Panc1 (cell line): ENCODE results near the gene TRA2A. TPM values are rescaled to one million over a fixed set of nuclear protein-coding genes. Genes with fewer than 3 reads are reported as not detected.

Experiments used
- ATAC-seq: fragments of 200-7000 bp; cut with Tn5 transposase; 2 replicates; pipeline ENCODE4 v1.9.1; 2020; ENCODE audit warnings: mild to moderate bottlenecking, moderate library complexity
- BruUV-seq: library from RNA; stranded (reverse); fragments of 400-500 nt; replicated peaks from 2 replicates; lab custom pipeline; 2021; lab: Mats Ljungman, UMichigan
- CTCF ChIA-PET: fragments of 300-600 bp; sonication (Branson Sonifier 250); formaldehyde crosslinking; loops from one replicate; lab custom pipeline; 2022; ENCODE audit warnings: antibody characterized with exemption; lab: Charles Lee
- POLR2A ChIA-PET: fragments of 300-600 bp; sonication (Branson Sonifier 250); formaldehyde crosslinking; loops from one replicate; lab custom pipeline; 2022; ENCODE audit warnings: antibody characterized with exemption; lab: Charles Lee
- DNase-seq: peaks from one replicate; pipeline ENCODE4 v3.0.0-alpha.2; 2010; ENCODE audit warnings: low read depth, low spot score
- H3K27ac ChIP-seq: 2 replicates; pipeline ENCODE4 v1.5.1; 2011; ENCODE audit warnings: mild to moderate bottlenecking, low read length, inconsistent platforms
- H3K27me3 ChIP-seq: fragments of 200-500 bp; sonication (Bioruptor generic); 2 replicates; pipeline ENCODE4 v1.6.0; 2014; ENCODE audit warnings: low read length, inconsistent platforms; ENCODE audit not compliant: control insufficient read depth, insufficient read depth
- H3K36me3 ChIP-seq: fragments of 200-500 bp; sonication (Bioruptor generic); 2 replicates; pipeline ENCODE4 v1.5.1; 2014; ENCODE audit warnings: inconsistent platforms, mild to moderate bottlenecking, low read length, moderate library complexity; ENCODE audit not compliant: control insufficient read depth, insufficient read depth
- H3K4me1 ChIP-seq: 2 replicates; pipeline ENCODE4 v1.5.1; 2011; ENCODE audit warnings: inconsistent platforms, mild to moderate bottlenecking, low read length, moderate library complexity; ENCODE audit not compliant: control insufficient read depth, insufficient read depth
- H3K4me3 ChIP-seq, 2 experiments: 2 replicates each; pipeline ENCODE4 v1.5.1; 2011 to 2012; ENCODE audit warnings: low read depth in 2 of 2, low read length in 2 of 2, mild to moderate bottlenecking in 2 of 2, inconsistent platforms in 1 of 2, moderate library complexity in 1 of 2
- H3K9me3 ChIP-seq: fragments of 200-500 bp; sonication (Bioruptor generic); 2 replicates; pipeline ENCODE4 v1.5.1; 2014; ENCODE audit warnings: low read depth, mild to moderate bottlenecking, inconsistent platforms, low read length, moderate library complexity; ENCODE audit not compliant: control insufficient read depth, insufficient read depth
- CTCF ChIP-seq: fragments of 450-650 bp; IDR thresholded peaks from 2 replicates; pipeline ENCODE4 v1.5.1; 2017; ENCODE audit warnings: mild to moderate bottlenecking
- POLR2AphosphoS5 ChIP-seq: IDR thresholded peaks from 2 replicates; pipeline ENCODE4 v1.6.1; 2012; ENCODE audit warnings: mild to moderate bottlenecking, low read depth, low read length, moderate library complexity
- REST ChIP-seq, 2 experiments: IDR thresholded peaks; 2 replicates each; pipeline ENCODE4 v1.6.1; 2011 to 2012; ENCODE audit warnings: low read depth in 2 of 2, control low read depth in 1 of 2, low read length in 1 of 2, mild to moderate bottlenecking in 1 of 2, moderate library complexity in 1 of 2; ENCODE audit not compliant: insufficient read depth in 1 of 2
- SIN3A ChIP-seq: IDR thresholded peaks from 2 replicates; pipeline ENCODE4 v1.6.1; 2012; ENCODE audit warnings: low read depth, mild to moderate bottlenecking, low read length, moderate library complexity, borderline replicate concordance; ENCODE audit not compliant: insufficient read depth
- TCF7L2 ChIP-seq: IDR thresholded peaks from 2 replicates; pipeline ENCODE4 v1.6.1; 2011; ENCODE audit warnings: mild to moderate bottlenecking, low read depth, low read length, inconsistent platforms
- in situ Hi-C: cut with HindIII; loops from 2 replicates; pipeline ENCODE4 v1.10.0; 2016; ENCODE audit warnings: low sequenced_read_pairs, low pct_unique_long_range_greater_than_20kb
- intact Hi-C: fragments of 100-400 bp; cut with micrococcal nuclease; formaldehyde crosslinking; loops from one replicate; pipeline ENCODE4 v1.10.0; 2022; ENCODE audit not compliant: unreplicated experiment
- total RNA-seq: library from RNA; stranded (reverse); gene quantifications from one replicate; pipeline ENCODE4 v1.2.1, GENCODE V29; 2021; ENCODE audit not compliant: unreplicated experiment

The TRA2A gene
- total RNA-seq, 1 experiment from 2014 or later, result 106 TPM

GRCh38 chr7:23454881-23455526, 76.8 kb downstream of the TRA2A start:
- no peak for TF ChIP-seq POLR2AphosphoS5
- no peak for TF ChIP-seq CTCF
- TF ChIP-seq SIN3A, result no peak
- TF ChIP-seq TCF7L2, result no peak
- no peak for TF ChIP-seq REST (IDR thresholded peaks at IDR 0.05; ENCODE audit: insufficient read depth in 1 of 2, low read depth in 2 of 2, low read length in 1 of 2)

More at GRCh38 chr7:23454881-23455526, 76.8 kb downstream of the TRA2A start:
- CTCF ChIA-PET, result interaction anchor here (0.5 kb wide), 1 partner anchor 191 kb away, joined by 7 read pairs; no protein-coding TSS in a partner anchor
- H3K36me3 ChIP-seq, result no peaks in the 10 kb centered on the region
- TSS peak; percentile 16 for BruUV-seq
- no peaks in the 10 kb centered on the region for H3K27me3 ChIP-seq
- intact Hi-C loops, result no loop called here
- in situ Hi-C loops, result no loop called here
- peaks cover 18% of the 10 kb centered on the region for H3K4me1 ChIP-seq
- no peak overlapping the region for H3K4me3 ChIP-seq
- POLR2A ChIA-PET, result interaction anchor here (1.0 kb wide), 1 partner anchor 9 kb away, joined by 3 read pairs; no protein-coding TSS in a partner anchor
- H3K9me3 ChIP-seq, result no peaks in the 10 kb centered on the region
- H3K27ac ChIP-seq, result no peak overlapping the region
- ATAC-seq (peak; percentile 32; the same call in 1 of the 2 replicates), DNase-seq (no peak)

Other genes starting within 250 kb of the TRA2A start
- gene MALSU1, start 232.6 kb downstream of the TRA2A start, total RNA-seq, result 111 TPM
- gene IGF2BP3, start 61.5 kb downstream of the TRA2A start, total RNA-seq, result 80.2 TPM
- 10.3 TPM for gene CCDC126, start 65.4 kb upstream of the TRA2A start, total RNA-seq
- gene FAM221A, start 148.2 kb upstream of the TRA2A start, total RNA-seq, result 8.4 TPM
- gene STK31, start 178.2 kb upstream of the TRA2A start, total RNA-seq, result 1.0 TPM